Mucosa of descending colon (tissue), 3 donors: ENCODE results near the gene ZNG1A. TPM values are rescaled to one million over a fixed set of nuclear protein-coding genes. Genes with fewer than 3 reads are reported as not detected.

Experiments used
- total RNA-seq, 3 donors: library from RNA; stranded (reverse); fragmentation: NEBNext Ultra II Directional in 2 of 3; extraction: Animal tissue kit (Norgen Biotek cat#: 25700) in 2 of 3; gene quantifications; one replicate each; pipeline versions ENCODE4 v1.2.1 to v1.2.4, GENCODE V29; 2021 to 2023
- donor health status: DM: no; HTN: no; CAD: no; lungs with moderate emphysema.
- donor health status: DM: no; HTN: no; CAD: no.
- donor health status: DM: no; HTN: yes; CAD: no.

ZNG1A gene
- total RNA-seq, 3 donors from 2014 or later: 25.2 to 36.0 (median 33.3) TPM

Other genes starting within 250 kb of the ZNG1A start
- gene WASHC1, start 149.6 kb downstream of the ZNG1A start, total RNA-seq: 10 to 100 TPM; 18.4 to 33.8 (median 21.7) TPM
- under 1 TPM; 0.19 to 0.22 (median 0.20) TPM for gene FOXD4, start 60.6 kb downstream of the ZNG1A start, total RNA-seq
- 10 to 100 TPM; 13.5 to 16.6 (median 15.7) TPM for gene DOCK8, start 35.8 kb upstream of the ZNG1A start, total RNA-seq